A673 (cell line): Measurements from ENCODE around the gene GABRB3. TPM values are rescaled to one million over a fixed set of nuclear protein-coding genes. Genes with fewer than 3 reads are reported as not detected.

Source experiments
- BruUV-seq: library from RNA; stranded (reverse); fragments of 400-500 nt; replicated peaks from 2 replicates; lab custom pipeline; 2021; lab: Mats Ljungman, UMichigan
- CTCF ChIA-PET: fragments of 300-600 bp; sonication (Branson Sonifier 250); formaldehyde crosslinking; loops from one replicate; lab custom pipeline; 2022; ENCODE audit warnings: antibody characterized with exemption; lab: Charles Lee
- POLR2A ChIA-PET: fragments of 300-600 bp; sonication (Branson Sonifier 250); formaldehyde crosslinking; loops from one replicate; lab custom pipeline; 2022; ENCODE audit warnings: antibody characterized with exemption; ENCODE audit not compliant: low non-redundant PET; lab: Charles Lee
- DNase-seq: peaks from one replicate; pipeline ENCODE4 v3.0.0-alpha.2; 2015; ENCODE audit warnings: low spot score
- H3K27ac ChIP-seq: fragments of 200-600 bp; sonication (generic); 2 replicates; pipeline ENCODE4 v1.5.1; 2016; ENCODE audit warnings: mixed run types, low read depth, mild to moderate bottlenecking, mixed read lengths, antibody characterized with exemption, low read length; ENCODE audit not compliant: poor library complexity, severe bottlenecking
- H3K27me3 ChIP-seq: fragments of 200-600 bp; sonication (generic); replicated peaks from 2 replicates; pipeline ENCODE4 v1.6.1; 2017; ENCODE audit warnings: mixed run types, low read depth, mild to moderate bottlenecking, mixed read lengths, antibody characterized with exemption, low read length; ENCODE audit not compliant: insufficient read depth, poor library complexity
- H3K36me3 ChIP-seq: fragments of 200-600 bp; sonication (generic); 2 replicates; pipeline ENCODE4 v1.6.1; 2016; ENCODE audit warnings: mixed run types, mild to moderate bottlenecking, mixed read lengths, antibody characterized with exemption, low read length; ENCODE audit not compliant: insufficient read depth, poor library complexity, severe bottlenecking
- H3K4me1 ChIP-seq: fragments of 200-600 bp; sonication (generic); 2 replicates; pipeline ENCODE4 v1.6.1; 2017; ENCODE audit warnings: mixed run types, mild to moderate bottlenecking, mixed read lengths, antibody characterized with exemption, low read length; ENCODE audit not compliant: insufficient read depth, poor library complexity, severe bottlenecking
- H3K4me3 ChIP-seq: fragments of 200-600 bp; sonication (generic); 2 replicates; pipeline ENCODE4 v1.5.1; 2016; ENCODE audit warnings: low read depth, mixed run types, mild to moderate bottlenecking, mixed read lengths, low read length; ENCODE audit not compliant: poor library complexity, severe bottlenecking
- H3K9me3 ChIP-seq: fragments of 200-600 bp; sonication (generic); 2 replicates; pipeline ENCODE4 v1.6.1; 2016; ENCODE audit warnings: mixed run types, low read depth, mild to moderate bottlenecking, mixed read lengths, antibody characterized with exemption, low read length; ENCODE audit not compliant: poor library complexity, severe bottlenecking
- EZH2 ChIP-seq: fragments of 200-600 bp; sonication (generic); IDR thresholded peaks from 2 replicates; pipeline ENCODE4 v1.6.1; 2017; ENCODE audit warnings: borderline replicate concordance, low read depth, mild to moderate bottlenecking, mixed read lengths, antibody characterized with exemption, low read length; ENCODE audit not compliant: poor library complexity, severe bottlenecking
- intact Hi-C: fragments of 100-400 bp; cut with micrococcal nuclease; formaldehyde crosslinking; loops from one replicate; pipeline ENCODE4 v1.10.0; 2022; ENCODE audit not compliant: unreplicated experiment
- total RNA-seq: library from RNA; stranded (reverse); gene quantifications from 2 replicates; pipeline ENCODE4 v1.2.3, GENCODE V29; 2021
- TF ChIP-seq, protein P1 (sequence below): fragments of 300-800, 200-600 bp; sonication (generic); conservative IDR thresholded peaks from 2 replicates; pipeline ENCODE4 v1.5.1; 2017; ENCODE audit warnings: low read depth, mild to moderate bottlenecking, antibody characterized with exemption, low read length, moderate library complexity, mixed read lengths

GABRB3 gene
- total RNA-seq, 1 experiment from 2014 or later: not detected

DNA sequence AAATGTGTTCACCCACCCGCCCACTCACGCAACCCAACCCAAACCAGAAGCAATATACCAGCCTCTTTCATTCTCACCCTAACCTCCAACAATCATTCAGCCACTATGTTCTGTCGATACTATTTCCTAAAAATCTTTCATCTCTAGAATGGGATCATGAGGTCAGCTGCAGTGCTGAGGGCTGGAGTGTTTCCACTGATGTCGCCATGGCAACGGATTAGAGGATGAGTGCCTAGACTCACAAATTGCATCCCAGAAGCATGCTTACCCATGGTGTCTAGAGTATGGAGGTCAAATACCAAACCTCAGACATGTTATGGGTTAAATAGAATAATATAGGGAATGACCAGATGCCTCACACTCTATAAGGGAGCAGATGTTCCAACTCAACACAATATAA, 138.5 kb downstream of the GABRB3 start:
- DNase-seq: no peak

DNA sequence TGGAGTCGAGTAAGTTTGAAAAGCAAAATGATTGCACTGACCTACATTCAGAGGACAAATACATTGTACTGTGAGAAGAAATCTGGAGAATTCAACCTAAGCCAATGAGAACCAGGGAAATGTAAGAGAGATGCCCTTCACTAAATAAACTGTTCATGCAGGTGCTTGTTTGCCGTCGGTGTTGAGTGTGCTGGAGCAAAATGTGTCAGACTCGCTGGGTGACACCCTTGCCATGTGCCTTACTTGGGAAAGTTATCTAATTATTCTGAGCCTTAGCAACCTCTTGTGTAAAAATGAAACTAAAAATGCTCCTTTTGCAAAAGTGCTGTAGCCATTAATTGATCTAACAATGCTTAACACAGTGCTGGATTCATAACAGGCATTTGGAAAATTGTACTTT, 140.4 kb downstream of the GABRB3 start:
- no peaks in the 10 kb centered on the region for H3K4me1 ChIP-seq
- POLR2A ChIA-PET: no interaction called here
- CTCF ChIA-PET: no interaction called here
- DNase-seq: no peak
- no peak for TF ChIP-seq EZH2
- TF ChIP-seq, protein P1, sequence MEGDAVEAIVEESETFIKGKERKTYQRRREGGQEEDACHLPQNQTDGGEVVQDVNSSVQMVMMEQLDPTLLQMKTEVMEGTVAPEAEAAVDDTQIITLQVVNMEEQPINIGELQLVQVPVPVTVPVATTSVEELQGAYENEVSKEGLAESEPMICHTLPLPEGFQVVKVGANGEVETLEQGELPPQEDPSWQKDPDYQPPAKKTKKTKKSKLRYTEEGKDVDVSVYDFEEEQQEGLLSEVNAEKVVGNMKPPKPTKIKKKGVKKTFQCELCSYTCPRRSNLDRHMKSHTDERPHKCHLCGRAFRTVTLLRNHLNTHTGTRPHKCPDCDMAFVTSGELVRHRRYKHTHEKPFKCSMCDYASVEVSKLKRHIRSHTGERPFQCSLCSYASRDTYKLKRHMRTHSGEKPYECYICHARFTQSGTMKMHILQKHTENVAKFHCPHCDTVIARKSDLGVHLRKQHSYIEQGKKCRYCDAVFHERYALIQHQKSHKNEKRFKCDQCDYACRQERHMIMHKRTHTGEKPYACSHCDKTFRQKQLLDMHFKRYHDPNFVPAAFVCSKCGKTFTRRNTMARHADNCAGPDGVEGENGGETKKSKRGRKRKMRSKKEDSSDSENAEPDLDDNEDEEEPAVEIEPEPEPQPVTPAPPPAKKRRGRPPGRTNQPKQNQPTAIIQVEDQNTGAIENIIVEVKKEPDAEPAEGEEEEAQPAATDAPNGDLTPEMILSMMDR: no peak
- BruUV-seq: no TSS peak
- H3K36me3 ChIP-seq: no peaks in the 10 kb centered on the region
- H3K9me3 ChIP-seq: peaks cover 33% of the 10 kb centered on the region
- H3K27me3 ChIP-seq: no peaks in the 10 kb centered on the region
- no peak overlapping the region for H3K27ac ChIP-seq
- H3K4me3 ChIP-seq: no peak overlapping the region
- intact Hi-C loops: no loop called here

More for the DNA sequence above, 138.5 kb downstream of the GABRB3 start:
- Histone ChIP-seq H3K27ac (no peak overlapping the region), H3K4me1 (no peaks in the 10 kb centered on the region), H3K27me3 (no peaks in the 10 kb centered on the region), H3K9me3 (peaks cover 34% of the 10 kb centered on the region), H3K4me3 (no peak overlapping the region), H3K36me3 (no peaks in the 10 kb centered on the region)
- intact Hi-C loops: no loop called here
- BruUV-seq: no TSS peak
- TF ChIP-seq, protein P1: no peak
- TF ChIP-seq EZH2: no peak
- CTCF ChIA-PET: no interaction called here
- POLR2A ChIA-PET: no interaction called here

DNA sequence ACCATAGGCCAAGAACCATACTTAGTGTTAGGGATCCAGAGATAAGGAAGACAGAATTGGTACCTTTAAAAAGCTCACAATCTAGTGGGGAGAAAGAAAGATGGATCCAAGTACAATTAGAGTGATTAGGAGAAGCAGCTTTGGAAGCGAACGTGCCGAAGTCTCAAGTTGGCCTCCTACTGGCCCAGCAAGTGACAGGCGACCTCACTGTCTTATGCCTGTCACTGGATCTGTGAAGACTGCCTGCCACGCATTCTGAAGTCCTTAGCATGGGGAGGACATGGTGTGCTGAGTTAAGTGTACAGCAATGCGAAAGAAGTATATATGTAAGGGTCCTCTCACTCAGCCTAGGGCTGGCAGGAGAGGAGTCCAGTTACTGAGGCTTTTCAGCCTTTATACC, 141.0 kb downstream of the GABRB3 start:
- no peak overlapping the region for H3K4me3 ChIP-seq
- no peaks in the 10 kb centered on the region for H3K4me1 ChIP-seq
- POLR2A ChIA-PET: no interaction called here
- no peak overlapping the region for H3K27ac ChIP-seq
- no TSS peak for BruUV-seq
- no peak for DNase-seq
- peaks cover 38% of the 10 kb centered on the region for H3K9me3 ChIP-seq
- H3K27me3 ChIP-seq: no peaks in the 10 kb centered on the region
- no peaks in the 10 kb centered on the region for H3K36me3 ChIP-seq
- CTCF ChIA-PET: no interaction called here
- TF ChIP-seq EZH2: no peak
- TF ChIP-seq, protein P1: no peak
- intact Hi-C loops: no loop called here
